Keratinocyte (primary cell): ENCODE results near the gene LCTL.

Experiments used
- EZH2 ChIP-seq: IDR thresholded peaks from one replicate; pipeline ENCODE4 v1.6.1; 2012; ENCODE audit warnings: inconsistent platforms, mild to moderate bottlenecking, low read length, moderate library complexity
- TF ChIP-seq, protein P1 (sequence below), 3 experiments: IDR thresholded peaks in 1 of 3; conservative IDR thresholded peaks in 1 of 3; optimal IDR thresholded peaks in 1 of 3; 2 replicates in 2 of 3; 3 replicates in 1 of 3; pipeline versions ENCODE3 to v1.5.1; 2011; ENCODE audit warnings: low read length in 3 of 3, mild to moderate bottlenecking in 3 of 3, moderate library complexity in 2 of 3, control low read depth in 1 of 3, inconsistent platforms in 1 of 3; ENCODE audit not compliant: insufficient read depth in 2 of 3; ENCODE audit errors: extremely low read depth in 1 of 3

DNA sequence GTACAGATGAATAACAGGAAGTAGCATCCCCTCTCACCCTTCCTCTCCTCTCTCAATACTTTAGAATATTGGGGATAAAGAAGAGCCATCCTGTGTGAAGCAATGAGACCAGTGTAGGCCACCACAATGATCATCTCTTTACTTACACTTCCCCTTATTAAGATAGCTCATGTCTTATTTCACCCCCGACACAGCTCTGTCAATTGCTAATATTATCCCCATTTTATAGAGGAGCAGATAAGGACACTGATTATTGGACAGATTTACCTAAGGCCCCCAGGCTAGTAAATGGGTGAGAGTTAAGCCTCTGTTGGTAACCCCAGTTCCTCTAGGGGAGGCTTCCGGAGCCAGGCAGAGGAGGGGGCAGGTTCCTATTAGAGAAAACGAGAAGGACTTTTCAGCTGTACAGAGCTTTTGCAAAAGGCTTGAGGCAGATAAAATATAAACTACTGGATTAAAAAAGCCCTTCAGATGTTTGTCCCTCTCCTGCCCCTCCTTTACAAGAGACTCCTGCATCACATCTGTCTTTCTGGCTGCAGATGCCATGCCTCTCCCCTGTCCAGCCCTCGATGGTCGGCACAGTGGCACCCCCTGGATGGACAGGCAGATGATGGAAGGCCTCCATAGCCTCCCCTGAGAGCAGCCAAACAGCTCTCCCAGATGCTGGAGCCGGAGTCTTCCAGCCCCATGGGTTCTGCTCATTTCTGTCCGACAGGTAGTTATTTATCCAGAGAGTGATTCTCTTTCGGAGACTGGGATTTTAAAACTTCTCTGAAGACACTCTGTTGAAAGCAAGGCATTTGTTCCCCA is 49.4 kb upstream of the LCTL start:
- TF ChIP-seq, protein P1, sequence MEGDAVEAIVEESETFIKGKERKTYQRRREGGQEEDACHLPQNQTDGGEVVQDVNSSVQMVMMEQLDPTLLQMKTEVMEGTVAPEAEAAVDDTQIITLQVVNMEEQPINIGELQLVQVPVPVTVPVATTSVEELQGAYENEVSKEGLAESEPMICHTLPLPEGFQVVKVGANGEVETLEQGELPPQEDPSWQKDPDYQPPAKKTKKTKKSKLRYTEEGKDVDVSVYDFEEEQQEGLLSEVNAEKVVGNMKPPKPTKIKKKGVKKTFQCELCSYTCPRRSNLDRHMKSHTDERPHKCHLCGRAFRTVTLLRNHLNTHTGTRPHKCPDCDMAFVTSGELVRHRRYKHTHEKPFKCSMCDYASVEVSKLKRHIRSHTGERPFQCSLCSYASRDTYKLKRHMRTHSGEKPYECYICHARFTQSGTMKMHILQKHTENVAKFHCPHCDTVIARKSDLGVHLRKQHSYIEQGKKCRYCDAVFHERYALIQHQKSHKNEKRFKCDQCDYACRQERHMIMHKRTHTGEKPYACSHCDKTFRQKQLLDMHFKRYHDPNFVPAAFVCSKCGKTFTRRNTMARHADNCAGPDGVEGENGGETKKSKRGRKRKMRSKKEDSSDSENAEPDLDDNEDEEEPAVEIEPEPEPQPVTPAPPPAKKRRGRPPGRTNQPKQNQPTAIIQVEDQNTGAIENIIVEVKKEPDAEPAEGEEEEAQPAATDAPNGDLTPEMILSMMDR (optimal IDR thresholded peaks at IDR 0.05 in 1 of 3, IDR thresholded peaks at IDR 0.05 in 1 of 3, conservative IDR thresholded peaks at IDR 0.05 in 1 of 3; ENCODE audit: extremely low read depth in 1 of 3, insufficient read depth in 2 of 3, low read length in 3 of 3), result no peak
- TF ChIP-seq EZH2, result no peak
